CD14-positive monocyte (primary cell): ENCODE results near the gene CNOT10. TPM values are rescaled to one million over a fixed set of nuclear protein-coding genes. Genes with fewer than 3 reads are reported as not detected.

Experiments
- DNase-seq, 3 donors: peaks; one replicate each; pipeline ENCODE4 v3.0.0-alpha.2; 2011 to 2022
- H2AFZ ChIP-seq: 2 replicates; pipeline ENCODE4 v1.6.0; 2012; ENCODE audit warnings: mild to moderate bottlenecking, low read depth, low read length, inconsistent platforms; ENCODE audit not compliant: insufficient read depth, poor library complexity, severe bottlenecking
- H3K27ac ChIP-seq, 2 donors: 1 replicate in 1 of 2; 2 replicates in 1 of 2; pipeline ENCODE4 v1.5.1; 2012 to 2013; ENCODE audit warnings: low read length in 2 of 2, control low read depth in 1 of 2, inconsistent platforms in 1 of 2, low read depth in 1 of 2, mild to moderate bottlenecking in 1 of 2
- H3K27me3 ChIP-seq, 2 donors: one replicate each; pipeline versions ENCODE4 v1.6.0 to v1.6.1; 2011 to 2013; ENCODE audit warnings: low read length in 2 of 2; ENCODE audit not compliant: control insufficient read depth in 2 of 2, insufficient read depth in 2 of 2
- H3K36me3 ChIP-seq, 2 donors: replicated peaks in 1 of 2; 1 replicate in 1 of 2; 2 replicates in 1 of 2; pipeline versions ENCODE4 v1.5.1 to v1.6.1; 2012 to 2013; ENCODE audit warnings: low read length in 2 of 2, control low read depth in 1 of 2, inconsistent platforms in 1 of 2, mild to moderate bottlenecking in 1 of 2; ENCODE audit not compliant: insufficient read depth in 2 of 2, control insufficient read depth in 1 of 2
- H3K4me1 ChIP-seq, 2 donors: 1 replicate in 1 of 2; 2 replicates in 1 of 2; pipeline versions ENCODE4 v1.5.1 to v1.6.1; 2012 to 2013; ENCODE audit warnings: low read length in 2 of 2, control low read depth in 1 of 2, inconsistent platforms in 1 of 2, mild to moderate bottlenecking in 1 of 2, moderate library complexity in 1 of 2; ENCODE audit not compliant: insufficient read depth in 2 of 2, control insufficient read depth in 1 of 2
- H3K4me2 ChIP-seq: replicated peaks from 2 replicates; pipeline ENCODE3; 2012; ENCODE audit warnings: low read length, moderate library complexity, mild to moderate bottlenecking; ENCODE audit not compliant: poor library complexity, severe bottlenecking; ENCODE audit errors: extremely low read depth
- H3K4me3 ChIP-seq, 3 experiments: fragments of 200-600 bp in 1 of 3; sonication (generic) in 1 of 3; replicated peaks in 1 of 3; 1 replicate in 2 of 3; 2 replicates in 1 of 3; pipeline ENCODE4 v1.5.1; 2011 to 2013; ENCODE audit warnings: low read length in 3 of 3, mild to moderate bottlenecking in 3 of 3, control low read depth in 2 of 3, low read depth in 2 of 3, inconsistent platforms in 1 of 3, moderate library complexity in 1 of 3
- H3K79me2 ChIP-seq: 2 replicates; pipeline ENCODE4 v1.6.0; 2012; ENCODE audit warnings: mild to moderate bottlenecking, control low read depth, inconsistent platforms, low read length, moderate library complexity; ENCODE audit not compliant: insufficient read depth
- H3K9ac ChIP-seq: 2 replicates; pipeline ENCODE4 v1.6.0; 2017; ENCODE audit warnings: low read length, mild to moderate bottlenecking; ENCODE audit not compliant: insufficient read depth, poor library complexity, severe bottlenecking
- H3K9me3 ChIP-seq, 2 donors: replicated peaks in 1 of 2; 1 replicate in 1 of 2; 2 replicates in 1 of 2; pipeline versions ENCODE4 v1.5.1 to v1.6.1; 2012 to 2013; ENCODE audit warnings: low read length in 2 of 2, control low read depth in 1 of 2; ENCODE audit not compliant: control insufficient read depth in 1 of 2, insufficient read depth in 1 of 2
- H4K20me1 ChIP-seq: 2 replicates; pipeline ENCODE4 v1.6.0; 2012; ENCODE audit warnings: mild to moderate bottlenecking, low read length, control low read depth, moderate library complexity; ENCODE audit not compliant: insufficient read depth
- H3K27ac Mint-ChIP-seq, 7 donors: one replicate each; pipeline ENCODE4 v1.8.0; 2020; ENCODE audit warnings: mild to moderate bottlenecking in 7 of 7, mixed read lengths in 7 of 7, moderate library complexity in 6 of 7, inconsistent platforms in 2 of 7
- H3K27me3 Mint-ChIP-seq, 3 donors: one replicate each; pipeline ENCODE4 v1.8.0; 2021 to 2022; ENCODE audit warnings: low read depth in 3 of 3, mild to moderate bottlenecking in 3 of 3, mixed read lengths in 3 of 3, moderate library complexity in 3 of 3, inconsistent platforms in 1 of 3
- H3K36me3 Mint-ChIP-seq, 2 donors: one replicate each; pipeline ENCODE4 v1.8.0; 2020; ENCODE audit warnings: mixed read lengths in 2 of 2, inconsistent platforms in 1 of 2, mild to moderate bottlenecking in 1 of 2
- H3K4me1 Mint-ChIP-seq: one replicate; pipeline ENCODE4 v1.8.0; 2020; ENCODE audit warnings: mild to moderate bottlenecking, mixed read lengths
- H3K4me3 Mint-ChIP-seq, 2 donors: one replicate each; pipeline ENCODE4 v1.8.0; 2020; ENCODE audit warnings: mild to moderate bottlenecking in 2 of 2, mixed read lengths in 2 of 2, moderate library complexity in 1 of 2
- H3K9me3 Mint-ChIP-seq, 7 donors: one replicate each; pipeline ENCODE4 v1.8.0; 2020 to 2022; ENCODE audit warnings: mixed read lengths in 7 of 7, mild to moderate bottlenecking in 6 of 7, moderate library complexity in 6 of 7, inconsistent platforms in 2 of 7
- CTCF ChIP-seq: fragments of 200-600 bp; IDR thresholded peaks from one replicate; pipeline ENCODE4 v1.8.0; 2022; ENCODE audit warnings: antibody characterized with exemption, mild to moderate bottlenecking
- WGBS: methylation state at CpG from one replicate; pipeline ENCODE4 v1.1.5; 2013; ENCODE audit warnings: missing lambda C conversion rate; ENCODE audit not compliant: insufficient coverage; 5-methylcytosine and 5-hydroxymethylcytosine counted together
- intact Hi-C, 2 donors: fragments of 100-400 bp; cut with micrococcal nuclease; formaldehyde crosslinking; loops; one replicate each; pipeline versions ENCODE4 v1.15.0 to v1.15.1; 2023
- polyA plus RNA-seq, 3 donors: library from polyadenylated mRNA; depleted of rRNA in 1 of 3; unstranded in 2 of 3; stranded (reverse) in 1 of 3; fragments of 300-500 nt in 2 of 3; fragments of >200 nt in 1 of 3; fragmentation: Illumina TruSeq in 2 of 3; gene quantifications; 1 replicate in 2 of 3; 2 replicates in 1 of 3; pipeline ENCODE4 v1.2.3, GENCODE V29; 2012 to 2021

The CNOT10 gene
- polyA plus RNA-seq, 3 donors, result 17.9 to 21.5 (median 19.6) TPM

GRCh38 chr3:32764481-32764880 lies 79.5 kb downstream of the CNOT10 start:
- Histone ChIP-seq H3K36me3 (peaks cover 36 to 63% of the 10 kb centered on the region in 2 donors), H2AFZ (no peak overlapping the region)
- WGBS, result 99% methylated on average over 5 of the region's 8 CpGs

GRCh38 chr3:32778389-32778788 lies 93.4 kb downstream of the CNOT10 start:
- Mint-ChIP-seq H3K36me3 (peaks cover 23 to 28% of the 10 kb centered on the region in 2 donors), H3K27me3 (peaks cover 6 to 18% (median 16%) of the 10 kb centered on the region in 3 donors), H3K9me3 (no peaks in the 10 kb centered on the region), H3K4me1 (peaks cover 28% of the 10 kb centered on the region), H3K27ac (no peak overlapping the region), H3K4me3 (no peak overlapping the region)
- no peak overlapping the region for H2AFZ ChIP-seq
- no peak for TF ChIP-seq CTCF
- WGBS, result 15% methylated on average over 2 of the region's 4 CpGs
- no peak overlapping the region for H3K27ac ChIP-seq
- no peaks in the 10 kb centered on the region for H3K79me2 ChIP-seq
- H3K4me1 ChIP-seq, result peaks cover 10 to 25% of the 10 kb centered on the region in 2 donors
- intact Hi-C loops, result no loop called here
- H3K27me3 ChIP-seq, result no peaks in the 10 kb centered on the region
- H3K4me3 ChIP-seq, result no peak overlapping the region
- H4K20me1 ChIP-seq, result no peaks in the 10 kb centered on the region
- peaks cover 7 to 16% of the 10 kb centered on the region in 2 donors for H3K36me3 ChIP-seq
- H3K9me3 ChIP-seq, result no peaks in the 10 kb centered on the region
- H3K9ac ChIP-seq, result no peak overlapping the region
- no peak for DNase-seq
- H3K4me2 ChIP-seq, result no peak overlapping the region

More at GRCh38 chr3:32764481-32764880, 79.5 kb downstream of the CNOT10 start:
- Histone ChIP-seq H3K4me2 (no peak overlapping the region), H3K4me1 (peaks cover 16 to 17% of the 10 kb centered on the region in 2 donors), H4K20me1 (no peaks in the 10 kb centered on the region), H3K79me2 (no peaks in the 10 kb centered on the region), H3K27me3 (no peaks in the 10 kb centered on the region), H3K27ac (no peak overlapping the region), H3K4me3 (no peak overlapping the region), H3K9me3 (no peaks in the 10 kb centered on the region), H3K9ac (no peak overlapping the region)
- no peak for TF ChIP-seq CTCF
- H3K9me3 Mint-ChIP-seq, result no peaks in the 10 kb centered on the region
- H3K4me3 Mint-ChIP-seq, result no peak overlapping the region
- DNase-seq, result no peak
- peak overlapping the region in 1 of 7 donors; percentile 48 for H3K27ac Mint-ChIP-seq
- peaks cover 15% of the 10 kb centered on the region for H3K4me1 Mint-ChIP-seq
- no peaks in the 10 kb centered on the region for H3K27me3 Mint-ChIP-seq
- H3K36me3 Mint-ChIP-seq, result peaks cover 60 to 92% of the 10 kb centered on the region in 2 donors
- intact Hi-C loops, result no loop called here
